ENCODE results near the gene CDC42EP2. TPM values are rescaled to one million over a fixed set of nuclear protein-coding genes. Genes with fewer than 3 reads are reported as not detected.

CDC42EP2 gene
- total and polyA plus RNA-seq, 5 donors = 9.1 to 21.2 (median 11.9) TPM

DNA sequence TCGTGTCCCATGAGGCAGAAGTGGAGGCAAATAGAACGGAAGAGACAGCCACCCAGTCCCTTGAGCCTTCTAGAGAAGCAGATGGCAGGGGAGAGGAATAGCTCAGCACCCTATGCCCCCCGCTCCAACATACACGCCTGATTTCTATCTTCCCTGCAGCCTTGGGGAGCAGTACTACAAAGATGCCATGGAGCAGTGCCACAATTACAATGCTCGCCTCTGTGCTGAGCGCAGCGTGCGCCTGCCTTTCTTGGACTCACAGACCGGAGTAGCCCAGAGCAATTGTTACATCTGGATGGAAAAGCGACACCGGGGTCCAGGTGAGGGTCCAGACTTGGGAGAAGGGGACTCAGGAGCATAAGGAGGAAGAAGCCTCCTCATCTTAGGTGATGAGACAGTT lies 25.6 kb downstream of the CDC42EP2 start:
- ATAC-seq (no peak), DNase-seq (no peak)
- Histone ChIP-seq H3K9me3 (ENCODE audit: control insufficient read depth, low read length) (no peaks in the 10 kb centered on the region), H3K4me3 (ENCODE audit: low read length) (no peak overlapping the region), H3K27ac (ENCODE audit: low read length) (no peak overlapping the region), H3K27me3 (ENCODE audit: control insufficient read depth, insufficient read depth) (no peaks in the 10 kb centered on the region), H3K4me1 (ENCODE audit: control insufficient read depth, insufficient read depth, low read length) (peaks cover 6% of the 10 kb centered on the region)
- intact Hi-C loops (cut with DNase I) = no loop called here
- WGBS = 90% methylated on average over 11 of the region's 11 CpGs

DNA sequence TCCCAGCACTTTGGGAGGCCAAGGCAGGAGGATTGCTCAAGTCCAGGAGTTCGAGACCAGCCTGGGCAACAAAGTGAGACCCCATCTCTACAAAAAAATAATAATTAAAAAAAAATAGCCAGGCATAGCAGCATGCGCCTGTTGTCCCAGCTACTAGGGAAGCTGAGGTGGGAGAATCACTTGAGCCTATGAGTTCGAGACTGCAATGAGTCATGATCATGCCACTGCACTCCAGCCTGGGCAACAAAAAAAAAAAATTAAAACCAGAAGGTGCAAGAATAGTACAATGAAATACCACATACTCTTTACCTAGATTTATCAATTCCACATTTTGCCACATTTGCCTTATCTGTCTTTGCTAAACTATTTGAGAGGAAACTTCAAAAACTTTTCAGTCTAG lies 27.2 kb downstream of the CDC42EP2 start:
- Histone ChIP-seq H3K27me3 (ENCODE audit: control insufficient read depth, insufficient read depth) (no peaks in the 10 kb centered on the region), H3K4me1 (ENCODE audit: control insufficient read depth, insufficient read depth, low read length) (peaks cover 6% of the 10 kb centered on the region), H3K27ac (ENCODE audit: low read length) (no peak overlapping the region), H3K9me3 (ENCODE audit: control insufficient read depth, low read length) (no peaks in the 10 kb centered on the region), H3K4me3 (ENCODE audit: low read length) (no peak overlapping the region)
- intact Hi-C loops (cut with DNase I) = no loop called here
- DNase-seq (no peak), ATAC-seq (no peak)
- 83% methylated on average over 3 of the region's 3 CpGs for WGBS

DNA sequence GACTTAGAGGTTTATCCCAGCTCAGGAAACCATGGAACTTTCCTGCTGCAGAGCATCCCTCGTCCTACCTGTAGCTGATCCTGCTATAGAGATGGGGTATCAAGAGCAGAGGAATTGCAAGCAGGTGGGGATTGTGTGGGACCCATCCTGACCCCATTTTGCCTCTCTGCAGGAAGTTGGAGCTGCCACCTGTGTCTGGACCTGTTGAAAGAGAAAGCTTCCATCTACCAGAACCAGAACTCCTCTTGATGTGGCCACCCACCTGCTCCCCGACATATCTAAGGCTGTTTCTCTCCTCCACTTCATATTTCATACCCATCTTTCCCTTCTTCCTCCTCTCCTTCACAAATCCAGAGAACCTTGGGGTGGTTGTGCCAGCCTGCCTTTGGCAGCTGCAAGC lies 36.8 kb downstream of the CDC42EP2 start:
- ATAC-seq = no peak

GRCh38 chr11:65352783-65353182 lies 38.1 kb downstream of the CDC42EP2 start:
- ATAC-seq = no peak

More for the DNA sequence above, 36.8 kb downstream of the CDC42EP2 start:
- no peaks in the 10 kb centered on the region for H3K9me3 ChIP-seq (ENCODE audit: control insufficient read depth, low read length)
- no peaks in the 10 kb centered on the region for H3K27me3 ChIP-seq (ENCODE audit: control insufficient read depth, insufficient read depth)
- no peak overlapping the region for H3K27ac ChIP-seq (ENCODE audit: low read length)
- 91% methylated on average over 2 of the region's 2 CpGs for WGBS
- H3K4me3 ChIP-seq (ENCODE audit: low read length) = no peak overlapping the region
- no peak for DNase-seq
- intact Hi-C loops (cut with DNase I) = no loop called here
- H3K4me1 ChIP-seq (ENCODE audit: control insufficient read depth, insufficient read depth, low read length) = peaks cover 6% of the 10 kb centered on the region

GRCh38 chr11:65353376-65353775 lies 38.7 kb downstream of the CDC42EP2 start:
- WGBS = 82% methylated on average over 7 of the region's 7 CpGs
- H3K27ac ChIP-seq (ENCODE audit: low read length) = no peak overlapping the region
- DNase-seq (peak in 1 of 3 donors; percentile 45), ATAC-seq (no peak)
- intact Hi-C loops (cut with DNase I) = no loop called here
- H3K9me3 ChIP-seq (ENCODE audit: control insufficient read depth, low read length) = no peaks in the 10 kb centered on the region
- H3K4me3 ChIP-seq (ENCODE audit: low read length) = no peak overlapping the region
- H3K27me3 ChIP-seq (ENCODE audit: control insufficient read depth, insufficient read depth) = no peaks in the 10 kb centered on the region
- H3K4me1 ChIP-seq (ENCODE audit: control insufficient read depth, insufficient read depth, low read length) = peaks cover 6% of the 10 kb centered on the region

More at GRCh38 chr11:65352783-65353182, 38.1 kb downstream of the CDC42EP2 start:
- Histone ChIP-seq H3K9me3 (ENCODE audit: control insufficient read depth, low read length) (no peaks in the 10 kb centered on the region), H3K27ac (ENCODE audit: low read length) (no peak overlapping the region), H3K4me1 (ENCODE audit: control insufficient read depth, insufficient read depth, low read length) (peaks cover 6% of the 10 kb centered on the region), H3K4me3 (ENCODE audit: low read length) (no peak overlapping the region), H3K27me3 (ENCODE audit: control insufficient read depth, insufficient read depth) (no peaks in the 10 kb centered on the region)
- DNase-seq = peak in 1 of 3 donors; percentile 31
- WGBS = 71% methylated on average over 3 of the region's 3 CpGs
- intact Hi-C loops (cut with DNase I) = no loop called here

GRCh38 chr11:65353900-65354264 lies 39.2 kb downstream of the CDC42EP2 start:
- WGBS = 12% methylated on average over 16 of the region's 16 CpGs
- intact Hi-C loops (cut with DNase I) = no loop called here
- H3K9me3 ChIP-seq (ENCODE audit: control insufficient read depth, low read length) = no peaks in the 10 kb centered on the region
- DNase-seq = no peak
- H3K27me3 ChIP-seq (ENCODE audit: control insufficient read depth, insufficient read depth) = no peaks in the 10 kb centered on the region
- H3K4me3 ChIP-seq (ENCODE audit: low read length) = peak overlapping the region; percentile 63
- peaks cover 6% of the 10 kb centered on the region for H3K4me1 ChIP-seq (ENCODE audit: control insufficient read depth, insufficient read depth, low read length)
- peak; percentile 4 to 28 for ATAC-seq
- H3K27ac ChIP-seq (ENCODE audit: low read length) = peak overlapping the region; percentile 71

DNA sequence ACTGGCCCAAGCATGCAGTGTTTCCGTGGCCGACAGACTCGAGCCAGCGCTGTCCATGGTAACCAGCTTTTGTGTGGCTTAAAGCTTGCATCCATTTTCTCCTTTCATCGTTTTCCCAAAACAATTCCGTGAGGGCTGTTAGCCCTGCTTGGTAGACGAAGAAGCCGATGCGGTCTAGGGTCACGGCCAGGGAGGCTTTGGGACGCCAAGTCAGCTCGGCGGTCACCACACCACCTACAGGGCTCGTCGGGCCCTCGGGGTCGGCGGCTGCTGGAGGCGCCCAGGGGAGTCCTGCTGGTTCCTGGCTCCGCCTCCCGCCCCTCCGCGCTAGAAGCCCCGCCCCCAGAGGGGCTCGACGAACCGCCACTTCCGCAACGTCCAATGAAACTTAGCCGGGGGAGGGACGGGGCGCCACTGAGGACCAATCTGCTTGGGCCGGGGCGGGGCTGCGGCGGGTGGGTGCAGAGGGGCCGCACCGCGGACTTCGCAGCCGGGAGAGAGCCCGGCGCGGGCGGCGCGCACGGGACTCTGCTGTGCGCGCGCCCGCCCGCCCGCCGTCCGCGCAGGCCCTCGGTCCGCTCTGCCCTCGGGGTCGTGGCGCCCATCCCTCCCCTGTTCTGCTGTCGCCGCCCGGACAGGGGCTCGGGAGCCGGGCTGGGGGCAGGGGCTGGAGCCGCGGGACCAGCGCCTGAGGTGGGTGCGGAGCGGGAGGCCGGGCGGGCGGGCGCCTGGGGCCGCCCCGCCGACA lies 39.8 kb downstream of the CDC42EP2 start, which contains the start of gene TIGD3:
Gene TIGD3, plus strand, starts transcription at position 487 of the 748 bp plus-strand sequence. CDS start 1,058 bp downstream, outside the sequence.
- H3K9me3 ChIP-seq (ENCODE audit: control insufficient read depth, low read length) = no peaks in the 10 kb centered on the region
- intact Hi-C loops (cut with DNase I) = no loop called here
- H3K4me1 ChIP-seq (ENCODE audit: control insufficient read depth, insufficient read depth, low read length) = peaks cover 6% of the 10 kb centered on the region
- peak within 1 kb of the TSS; percentile 71 for H3K27ac ChIP-seq (ENCODE audit: low read length)
- peak within 1 kb of the TSS; percentile 63 for H3K4me3 ChIP-seq (ENCODE audit: low read length)
- DNase-seq (peak; percentile 98 to 99 (median 99)), ATAC-seq (peak; percentile 95 to 96)
- under 1% methylated on average over 79 of the region's 79 CpGs for WGBS
- no peaks in the 10 kb centered on the region for H3K27me3 ChIP-seq (ENCODE audit: control insufficient read depth, insufficient read depth)

- ATAC-seq = peak; percentile 1 to 3
- Histone ChIP-seq H3K4me3 (ENCODE audit: low read length) (peak overlapping the region; percentile 63), H3K4me1 (ENCODE audit: control insufficient read depth, insufficient read depth, low read length) (peaks cover 6% of the 10 kb centered on the region), H3K27me3 (ENCODE audit: control insufficient read depth, insufficient read depth) (no peaks in the 10 kb centered on the region), H3K9me3 (ENCODE audit: control insufficient read depth, low read length) (no peaks in the 10 kb centered on the region), H3K27ac (ENCODE audit: low read length) (no peak overlapping the region)
- peak in 1 of 3 donors; percentile 66 for DNase-seq
- intact Hi-C loops (cut with DNase I) = no loop called here
- WGBS = 3% methylated on average over 47 of the region's 47 CpGs
Observed at GRCh38 chr11:65355013-65355775, 40.5 kb downstream of the CDC42EP2 start.

GRCh38 chr11:65355776-65356393 lies 41.2 kb downstream of the CDC42EP2 start:
- Histone ChIP-seq H3K4me3 (ENCODE audit: low read length) (peak overlapping the region; percentile 63), H3K9me3 (ENCODE audit: control insufficient read depth, low read length) (no peaks in the 10 kb centered on the region), H3K27me3 (ENCODE audit: control insufficient read depth, insufficient read depth) (no peaks in the 10 kb centered on the region), H3K4me1 (ENCODE audit: control insufficient read depth, insufficient read depth, low read length) (peaks cover 6% of the 10 kb centered on the region), H3K27ac (ENCODE audit: low read length) (no peak overlapping the region)
- WGBS = 37% methylated on average over 35 of the region's 35 CpGs
- ATAC-seq = peak in 1 of 2 donors; percentile 2
- peak; percentile 57 to 82 (median 79) for DNase-seq
- intact Hi-C loops (cut with DNase I) = no loop called here

DNA sequence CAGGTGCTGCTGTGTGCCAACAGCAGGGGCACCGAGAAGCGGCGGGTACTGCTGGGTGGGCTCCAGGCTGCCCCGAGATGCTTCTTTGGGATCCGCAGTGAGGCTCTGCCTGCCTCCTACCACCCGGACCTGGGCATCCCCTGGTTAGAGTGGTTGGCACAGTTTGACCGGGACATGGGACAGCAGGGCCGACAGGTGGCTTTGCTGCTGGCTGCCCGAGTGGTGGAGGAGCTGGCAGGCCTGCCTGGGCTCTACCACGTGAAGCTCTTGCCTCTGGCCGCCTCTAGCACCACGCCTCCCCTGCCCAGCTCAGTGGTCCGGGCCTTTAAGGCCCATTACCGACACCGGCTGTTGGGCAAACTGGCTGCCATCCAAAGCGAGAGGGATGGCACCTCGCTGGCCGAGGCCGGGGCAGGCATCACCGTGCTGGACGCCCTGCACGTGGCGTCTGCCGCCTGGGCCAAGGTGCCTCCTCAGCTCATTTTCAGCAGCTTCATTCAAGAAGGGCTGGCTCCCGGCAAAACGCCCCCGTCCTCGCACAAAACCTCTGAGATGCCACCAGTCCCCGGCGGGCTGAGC lies 41.8 kb downstream of the CDC42EP2 start:
- Histone ChIP-seq H3K4me1 (ENCODE audit: control insufficient read depth, insufficient read depth, low read length) (peaks cover 6% of the 10 kb centered on the region), H3K4me3 (ENCODE audit: low read length) (no peak overlapping the region), H3K9me3 (ENCODE audit: control insufficient read depth, low read length) (no peaks in the 10 kb centered on the region), H3K27ac (ENCODE audit: low read length) (no peak overlapping the region), H3K27me3 (ENCODE audit: control insufficient read depth, insufficient read depth) (no peaks in the 10 kb centered on the region)
- intact Hi-C loops (cut with DNase I) = no loop called here
- ATAC-seq (no peak), DNase-seq (peak in 1 of 3 donors; percentile 58)
- WGBS = 85% methylated on average over 30 of the region's 30 CpGs
